AG04450 (cell line): ENCODE results near the gene RPS6KB2. TPM values are rescaled to one million over a fixed set of nuclear protein-coding genes. Genes with fewer than 3 reads are reported as not detected.
A peak's percentile ranks its signal among the peaks of the same experiment; 100 is the strongest.

Experiments
- CTCF ChIA-PET: fragments of 300-600, 350-600 bp; formaldehyde crosslinking; extraction: SDS; loops from one replicate; lab custom pipeline; 2022; ENCODE audit warnings: antibody characterized with exemption, inconsistent platforms; lab: Charles Lee
- POLR2A ChIA-PET: fragments of 350-600 bp; formaldehyde crosslinking; extraction: SDS; loops from one replicate; lab custom pipeline; 2021; ENCODE audit warnings: antibody characterized with exemption, inconsistent platforms; lab: Yijun Ruan, JAX
- DNase-seq: peaks from one replicate; pipeline ENCODE4 v3.0.0-alpha.2; 2011; ENCODE audit warnings: low read depth, low spot score
- H3K27ac ChIP-seq: one replicate; pipeline ENCODE4 v1.5.1; 2012; ENCODE audit warnings: low read depth, low read length, control low read depth
- H3K27me3 ChIP-seq: one replicate; pipeline ENCODE4 v1.6.0; 2012; ENCODE audit warnings: low read length; ENCODE audit not compliant: control insufficient read depth, insufficient read depth
- H3K4me3 ChIP-seq: 2 replicates; pipeline ENCODE4 v1.5.1; 2011; ENCODE audit warnings: mild to moderate bottlenecking, low read depth, low read length, control low read depth
- H3K9me3 ChIP-seq: 2 replicates; pipeline ENCODE4 v1.5.1; 2012; ENCODE audit warnings: low read length; ENCODE audit not compliant: control insufficient read depth, insufficient read depth
- CTCF ChIP-seq: IDR thresholded peaks from 2 replicates; pipeline ENCODE4 v1.5.1; 2011; ENCODE audit warnings: low read depth, low read length, control low read depth, inconsistent platforms
- polyA plus RNA-seq: library from polyadenylated mRNA; depleted of rRNA; stranded (reverse); fragments of >200 nt; gene quantifications from 2 replicates; pipeline ENCODE4 v1.2.3, GENCODE V29; 2011

The RPS6KB2 gene
- polyA plus RNA-seq, 1 experiment = 36.0 TPM

- no peak for DNase-seq
- H3K27me3 ChIP-seq = no peaks in the 10 kb centered on the region
- TF ChIP-seq CTCF = no peak
- ChIA-PET CTCF (interaction anchor here (0.7 to 1.8 kb wide), 3 partner anchors 21 to 86 kb away, joined by 3 to 5 read pairs (median 4); partner anchors contain the start of gene PPP1CA), POLR2A (interaction anchor here (0.6 to 1.1 kb wide), 3 partner anchors 9 to 295 kb away, joined by 3 to 7 read pairs (median 5); partner anchors contain the start of gene RPS6KB2)
- H3K9me3 ChIP-seq = no peaks in the 10 kb centered on the region
- no peak within 1 kb of the TSS for H3K27ac ChIP-seq
- no peak within 1 kb of the TSS for H3K4me3 ChIP-seq
Observed at GRCh38 chr11:67437082-67437808, 9.0 kb downstream of the RPS6KB2 start, which contains the start of gene PTPRCAP. TSS of gene PTPRCAP (minus strand) at chr11:67437682. CDS start at chr11:67437619, 63 bp downstream.

GRCh38 chr11:67437809-67438157 is 9.5 kb downstream of the RPS6KB2 start:
- H3K9me3 ChIP-seq = no peaks in the 10 kb centered on the region; the same call in 1 of the 2 replicates
- no peak for DNase-seq
- H3K4me3 ChIP-seq = no peak overlapping the region
- ChIA-PET POLR2A (interaction anchor here (0.6 to 1.1 kb wide), 3 partner anchors 10 to 296 kb away, joined by 3 to 7 read pairs (median 5); partner anchors contain the start of gene RPS6KB2), CTCF (interaction anchor here (0.6 to 1.2 kb wide), 2 partner anchors 36 to 502 kb away, joined by 3 to 5 read pairs; partner anchors contain the start of gene PPP1CA)
- no peak overlapping the region for H3K27ac ChIP-seq
- H3K27me3 ChIP-seq = no peaks in the 10 kb centered on the region
- TF ChIP-seq CTCF = no peak

- TF ChIP-seq CTCF = no peak
- POLR2A ChIA-PET = interaction anchor here (0.6 to 1.1 kb wide), 3 partner anchors 10 to 296 kb away, joined by 3 to 7 read pairs (median 5); partner anchors contain the start of gene RPS6KB2
- Histone ChIP-seq H3K9me3 (no peaks in the 10 kb centered on the region; the same call in 1 of the 2 replicates), H3K4me3 (no peak overlapping the region), H3K27ac (no peak overlapping the region), H3K27me3 (no peaks in the 10 kb centered on the region)
- DNase-seq = no peak
- CTCF ChIA-PET = interaction anchor here (0.6 to 1.2 kb wide), 2 partner anchors 37 to 503 kb away, joined by 3 to 5 read pairs; partner anchors contain the start of gene PPP1CA
Observed at GRCh38 chr11:67438158-67438902, 10.0 kb downstream of the RPS6KB2 start.

- ChIA-PET CTCF (no interaction called here), POLR2A (interaction anchor here (0.6 kb wide), 1 partner anchor 37 kb away, joined by 5 read pairs; no protein-coding TSS in a partner anchor)
- peak overlapping the region; percentile 11 for H3K27ac ChIP-seq
- no peak for DNase-seq
- TF ChIP-seq CTCF = peak; percentile 18; the same call in 1 of the 2 replicates
- no peak overlapping the region for H3K4me3 ChIP-seq
- H3K9me3 ChIP-seq = no peaks in the 10 kb centered on the region; the same call in 1 of the 2 replicates
- no peaks in the 10 kb centered on the region for H3K27me3 ChIP-seq
Observed at GRCh38 chr11:67439321-67440228, 11.3 kb downstream of the RPS6KB2 start.
